Chondrocyte (in vitro differentiated cells): ENCODE data around the gene SLC37A3. TPM values are rescaled to one million over a fixed set of nuclear protein-coding genes. Genes with fewer than 3 reads are reported as not detected.

Experiments used
- DNase-seq: peaks from one replicate; pipeline ENCODE4 v3.0.0; 2021; ENCODE audit warnings: mixed read lengths, low spot score
- H3K27ac Mint-ChIP-seq: one replicate; pipeline ENCODE4 v1.8.0; 2021; ENCODE audit warnings: mild to moderate bottlenecking, moderate library complexity, mixed read lengths; ENCODE audit not compliant: unreplicated experiment
- H3K27me3 Mint-ChIP-seq: 2 replicates; pipeline ENCODE4 v1.8.0; 2021; ENCODE audit warnings: low read depth, mixed read lengths
- H3K36me3 Mint-ChIP-seq: 2 replicates; pipeline ENCODE4 v1.8.0; 2021; ENCODE audit warnings: low read depth, mixed read lengths
- H3K4me1 Mint-ChIP-seq: 2 replicates; pipeline ENCODE4 v1.8.0; 2021; ENCODE audit warnings: low read depth, mild to moderate bottlenecking, mixed read lengths
- H3K4me3 Mint-ChIP-seq: one replicate; pipeline ENCODE4 v1.8.0; 2021; ENCODE audit warnings: mild to moderate bottlenecking, moderate library complexity, mixed read lengths; ENCODE audit not compliant: unreplicated experiment
- H3K9me3 Mint-ChIP-seq: 2 replicates; pipeline ENCODE4 v1.8.0; 2021; ENCODE audit warnings: low read depth, mixed read lengths
- total RNA-seq: library from RNA; stranded (reverse); gene quantifications from 3 replicates; pipeline ENCODE4 v1.2.1, GENCODE V29; 2021
- TF ChIP-seq, protein P1 (sequence below): fragments of 200-600 bp; sonication (generic); IDR thresholded peaks from 2 replicates; pipeline ENCODE4 v1.5.0; 2021; ENCODE audit warnings: antibody characterized with exemption, mild to moderate bottlenecking, moderate library complexity

Gene SLC37A3
- total RNA-seq, 1 donor from 2014 or later, result 68.1 TPM

DNA sequence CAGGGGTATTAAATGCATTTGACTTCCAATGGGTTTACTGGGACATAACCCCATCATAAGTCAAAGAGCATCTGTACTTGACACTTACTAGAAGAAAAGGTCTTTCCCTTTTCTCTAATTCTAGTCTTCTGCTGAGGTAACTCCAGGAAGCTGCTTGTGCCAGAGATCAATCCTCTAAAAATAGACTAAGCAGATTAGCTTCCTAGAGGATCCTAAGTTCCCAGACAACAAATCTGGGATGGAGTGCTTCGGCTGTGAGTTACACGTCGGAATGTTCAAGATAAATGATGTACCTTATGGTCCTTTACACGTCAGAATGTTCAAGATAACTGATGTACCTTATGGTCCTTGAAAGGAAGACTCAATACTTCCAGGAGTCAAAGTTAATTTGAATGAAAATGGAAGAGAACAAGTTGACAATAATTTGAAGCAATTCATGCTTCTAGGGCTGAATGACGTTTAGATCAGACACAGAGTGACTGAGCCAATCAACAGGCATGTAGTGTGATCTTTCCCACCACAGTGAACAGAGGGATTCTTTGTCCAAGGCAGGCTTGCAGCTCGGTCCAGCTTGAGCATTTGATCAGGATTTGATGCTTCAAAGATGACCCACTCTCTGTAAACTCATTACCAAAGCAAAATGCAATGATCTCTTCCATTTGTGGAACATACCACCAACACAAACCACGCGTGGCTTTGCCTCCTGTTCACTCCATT, 63.8 kb downstream of the SLC37A3 start:
- Mint-ChIP-seq H3K27ac (no peak overlapping the region), H3K9me3 (no peaks in the 10 kb centered on the region), H3K36me3 (peaks cover 22% of the 10 kb centered on the region), H3K27me3 (no peaks in the 10 kb centered on the region), H3K4me3 (no peak overlapping the region), H3K4me1 (no peaks in the 10 kb centered on the region)
- TF ChIP-seq, protein P1, sequence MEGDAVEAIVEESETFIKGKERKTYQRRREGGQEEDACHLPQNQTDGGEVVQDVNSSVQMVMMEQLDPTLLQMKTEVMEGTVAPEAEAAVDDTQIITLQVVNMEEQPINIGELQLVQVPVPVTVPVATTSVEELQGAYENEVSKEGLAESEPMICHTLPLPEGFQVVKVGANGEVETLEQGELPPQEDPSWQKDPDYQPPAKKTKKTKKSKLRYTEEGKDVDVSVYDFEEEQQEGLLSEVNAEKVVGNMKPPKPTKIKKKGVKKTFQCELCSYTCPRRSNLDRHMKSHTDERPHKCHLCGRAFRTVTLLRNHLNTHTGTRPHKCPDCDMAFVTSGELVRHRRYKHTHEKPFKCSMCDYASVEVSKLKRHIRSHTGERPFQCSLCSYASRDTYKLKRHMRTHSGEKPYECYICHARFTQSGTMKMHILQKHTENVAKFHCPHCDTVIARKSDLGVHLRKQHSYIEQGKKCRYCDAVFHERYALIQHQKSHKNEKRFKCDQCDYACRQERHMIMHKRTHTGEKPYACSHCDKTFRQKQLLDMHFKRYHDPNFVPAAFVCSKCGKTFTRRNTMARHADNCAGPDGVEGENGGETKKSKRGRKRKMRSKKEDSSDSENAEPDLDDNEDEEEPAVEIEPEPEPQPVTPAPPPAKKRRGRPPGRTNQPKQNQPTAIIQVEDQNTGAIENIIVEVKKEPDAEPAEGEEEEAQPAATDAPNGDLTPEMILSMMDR, result no peak
- no peak for DNase-seq

DNA sequence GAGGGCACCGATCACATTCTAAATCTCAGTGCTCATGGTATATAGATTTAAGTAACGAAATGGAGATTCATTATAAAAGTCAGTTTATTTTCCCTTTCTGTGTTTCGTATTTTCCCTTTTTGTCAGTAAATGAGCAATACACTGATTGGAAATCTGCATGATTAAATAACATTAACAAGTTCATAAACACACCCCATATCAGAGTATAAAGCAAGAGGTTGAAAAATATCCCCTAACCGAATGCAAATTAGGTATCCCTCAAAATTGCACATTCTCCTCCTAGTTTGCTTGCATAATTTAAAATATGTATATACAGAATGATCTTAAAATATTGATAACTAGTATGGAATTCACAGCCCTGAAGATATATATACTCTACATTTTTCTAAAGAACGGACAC, 64.6 kb downstream of the SLC37A3 start:
- TF ChIP-seq, protein P1, result no peak
- Mint-ChIP-seq H3K27ac (no peak overlapping the region), H3K4me3 (no peak overlapping the region), H3K4me1 (no peaks in the 10 kb centered on the region), H3K36me3 (peaks cover 22% of the 10 kb centered on the region), H3K9me3 (no peaks in the 10 kb centered on the region), H3K27me3 (no peaks in the 10 kb centered on the region)
- no peak for DNase-seq

DNA sequence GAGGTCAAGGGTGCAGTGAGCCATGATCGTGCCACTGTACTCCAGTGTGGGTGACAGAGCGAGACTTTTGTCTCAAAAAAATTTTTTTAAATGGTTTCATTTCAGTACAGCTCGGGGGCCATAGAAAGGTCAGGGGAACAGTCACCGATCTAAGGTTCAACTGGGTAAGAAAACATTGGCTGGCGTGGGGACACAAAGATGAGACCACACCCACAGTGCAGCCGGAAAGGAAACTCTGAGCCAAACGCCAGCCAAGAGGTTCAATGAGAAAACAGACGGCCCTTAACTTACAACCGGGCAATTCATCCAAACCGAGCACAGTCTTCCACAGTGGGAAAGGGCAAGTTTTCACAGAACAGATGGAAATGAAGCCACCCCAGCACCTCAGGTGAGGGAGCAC, 65.1 kb downstream of the SLC37A3 start:
- DNase-seq, result no peak
- no peaks in the 10 kb centered on the region for H3K27me3 Mint-ChIP-seq
- no peak overlapping the region for H3K27ac Mint-ChIP-seq
- no peaks in the 10 kb centered on the region for H3K9me3 Mint-ChIP-seq
- H3K36me3 Mint-ChIP-seq, result peaks cover 22% of the 10 kb centered on the region
- TF ChIP-seq, protein P1, result no peak
- H3K4me1 Mint-ChIP-seq, result no peaks in the 10 kb centered on the region
- no peak overlapping the region for H3K4me3 Mint-ChIP-seq

DNA sequence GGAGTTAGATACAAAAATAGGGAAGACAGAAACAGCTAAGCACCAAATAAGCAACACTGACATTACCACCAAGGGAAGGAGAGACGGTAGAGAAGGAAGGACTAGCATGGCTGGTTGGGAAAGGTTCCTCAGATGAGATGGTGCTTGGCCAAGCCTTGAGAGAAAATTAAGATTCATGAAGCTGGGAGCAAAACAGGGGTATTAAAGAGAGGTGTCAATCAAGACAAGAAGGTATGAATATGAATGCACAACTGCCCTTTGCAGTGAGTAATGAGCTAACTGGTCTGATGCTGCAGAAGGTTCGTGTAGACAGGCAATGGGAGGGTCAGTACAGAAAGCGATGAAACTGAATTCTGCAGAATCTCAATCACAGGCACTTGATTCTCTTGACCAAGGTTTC, 67.7 kb downstream of the SLC37A3 start:
- TF ChIP-seq, protein P1, result no peak

DNA sequence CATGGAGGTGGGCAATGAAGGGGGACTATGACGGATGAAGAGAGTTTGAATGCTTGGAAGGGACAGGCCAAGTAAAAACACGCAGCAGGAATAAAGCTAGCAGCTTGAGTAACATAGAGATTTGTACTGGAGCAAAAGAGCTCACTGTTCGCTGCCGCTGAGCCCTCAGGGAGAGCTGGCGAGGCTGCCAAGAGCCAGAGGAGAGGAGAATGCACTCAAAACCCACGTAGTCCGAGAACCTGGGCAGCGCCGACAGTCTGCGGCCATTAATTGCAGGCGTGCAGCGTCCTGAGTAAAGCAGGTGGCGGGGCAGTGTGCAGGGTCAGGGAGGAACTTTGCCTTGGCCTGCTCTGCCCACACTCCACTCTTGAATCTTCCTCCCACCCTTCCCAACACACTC, 68.2 kb downstream of the SLC37A3 start:
- no peak overlapping the region for H3K4me3 Mint-ChIP-seq
- no peaks in the 10 kb centered on the region for H3K9me3 Mint-ChIP-seq
- TF ChIP-seq, protein P1, result no peak
- H3K27ac Mint-ChIP-seq, result no peak overlapping the region
- no peak for DNase-seq
- peaks cover 16% of the 10 kb centered on the region for H3K36me3 Mint-ChIP-seq
- no peaks in the 10 kb centered on the region for H3K27me3 Mint-ChIP-seq
- H3K4me1 Mint-ChIP-seq, result no peaks in the 10 kb centered on the region

More for the DNA sequence above, 67.7 kb downstream of the SLC37A3 start:
- DNase-seq, result no peak
- Mint-ChIP-seq H3K4me1 (no peaks in the 10 kb centered on the region), H3K27ac (no peak overlapping the region), H3K4me3 (no peak overlapping the region), H3K36me3 (peaks cover 20% of the 10 kb centered on the region), H3K9me3 (no peaks in the 10 kb centered on the region), H3K27me3 (no peaks in the 10 kb centered on the region)
